Mesendoderm (in vitro differentiated cells): ENCODE measurements around the gene BSN.
"Not testable (repeated sequence)": the region's sequence is repeated elsewhere in the genome, so short reads cannot be mapped to it uniquely, and the experiment has no call there.

ENCODE experiments used
- DNase-seq: peaks from one replicate; pipeline ENCODE4 v3.0.0; 2013
- H2AK5ac ChIP-seq: 2 replicates; pipeline ENCODE4 v1.6.1; 2013; ENCODE audit warnings: low read length, inconsistent platforms
- H2BK120ac ChIP-seq: 2 replicates; pipeline ENCODE4 v1.6.1; 2013; ENCODE audit warnings: low read depth, mild to moderate bottlenecking, low read length, moderate library complexity, mixed read lengths
- H2BK15ac ChIP-seq: replicated peaks from 2 replicates; pipeline ENCODE4 v1.6.1; 2013; ENCODE audit warnings: low read depth, mild to moderate bottlenecking, moderate library complexity
- H2BK5ac ChIP-seq: 2 replicates; pipeline ENCODE4 v1.6.1; 2013; ENCODE audit warnings: low read length, inconsistent platforms
- H3K18ac ChIP-seq: 2 replicates; pipeline ENCODE4 v1.6.1; 2013; ENCODE audit warnings: mild to moderate bottlenecking, low read length, mixed read lengths
- H3K23ac ChIP-seq: one replicate; pipeline ENCODE4 v1.6.1; 2013; ENCODE audit warnings: low read length
- H3K27ac ChIP-seq: 2 replicates; pipeline ENCODE4 v1.5.1; 2013; ENCODE audit warnings: low read depth, mild to moderate bottlenecking, inconsistent platforms, low read length, moderate library complexity
- H3K27me3 ChIP-seq: 2 replicates; pipeline ENCODE4 v1.6.1; 2013; ENCODE audit warnings: low read length, control low read depth, mild to moderate bottlenecking, inconsistent platforms; ENCODE audit not compliant: insufficient read depth, poor library complexity
- H3K36me3 ChIP-seq: 2 replicates; pipeline ENCODE4 v1.6.1; 2013; ENCODE audit warnings: low read length, inconsistent platforms; ENCODE audit not compliant: control insufficient read depth, insufficient read depth
- H3K4ac ChIP-seq: one replicate; pipeline ENCODE4 v1.6.1; 2013; ENCODE audit warnings: low read depth, mild to moderate bottlenecking, low read length, moderate library complexity
- H3K4me1 ChIP-seq: 2 replicates; pipeline ENCODE4 v1.6.1; 2013; ENCODE audit warnings: low read depth, low read length, inconsistent platforms; ENCODE audit not compliant: control insufficient read depth
- H3K4me2 ChIP-seq: 2 replicates; pipeline ENCODE4 v1.6.1; 2013; ENCODE audit warnings: low read length
- H3K4me3 ChIP-seq: 2 replicates; pipeline ENCODE4 v1.5.1; 2013; ENCODE audit warnings: mild to moderate bottlenecking, low read length
- H3K56ac ChIP-seq: one replicate; pipeline ENCODE4 v1.6.1; 2013; ENCODE audit warnings: low read length
- H3K79me1 ChIP-seq: 2 replicates; pipeline ENCODE4 v1.6.1; 2013; ENCODE audit warnings: low read length, inconsistent platforms
- H3K79me2 ChIP-seq: 2 replicates; pipeline ENCODE4 v1.6.1; 2013; ENCODE audit warnings: mild to moderate bottlenecking, low read length; ENCODE audit not compliant: control insufficient read depth, insufficient read depth
- H3K9ac ChIP-seq: 2 replicates; pipeline ENCODE4 v1.6.1; 2013; ENCODE audit warnings: low read length, inconsistent platforms
- H4K5ac ChIP-seq: one replicate; pipeline ENCODE4 v1.6.1; 2013; ENCODE audit warnings: low read length
- H4K8ac ChIP-seq: one replicate; pipeline ENCODE4 v1.6.1; 2013; ENCODE audit warnings: low read depth, mild to moderate bottlenecking, control low read depth, low read length, moderate library complexity
- WGBS: extraction: QIAGEN DNeasy Blood & Tissue Kit; methylation state at CpG from one replicate; pipeline ENCODE4 v1.1.7; 2013; ENCODE audit warnings: low lambda C conversion rate, missing lambda C conversion rate; ENCODE audit not compliant: insufficient coverage; ENCODE audit errors: extremely low coverage; 5-methylcytosine and 5-hydroxymethylcytosine counted together

The BSN gene

DNA sequence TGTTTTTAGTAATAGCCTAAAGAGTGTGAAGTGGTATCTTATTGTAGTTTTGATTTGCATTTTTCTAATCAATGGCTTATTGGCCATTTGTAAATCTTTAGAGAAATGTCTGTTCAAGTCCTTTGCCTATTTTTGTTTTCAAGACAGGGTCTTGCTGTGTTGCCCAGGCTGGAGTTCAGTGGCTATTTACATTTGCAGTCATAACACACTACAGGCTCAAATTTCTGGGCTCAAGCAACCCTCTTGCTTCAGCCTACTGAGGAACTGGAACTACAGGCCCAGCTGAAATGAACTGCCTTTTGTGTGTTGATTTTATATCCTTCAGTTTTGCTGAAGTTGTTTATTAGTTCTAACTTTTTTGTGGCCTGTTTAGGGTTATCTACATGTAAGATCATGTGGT, 27.9 kb downstream of the BSN start:
- Histone ChIP-seq H3K4me3 (no peak overlapping the region), H3K79me2 (no peaks in the 10 kb centered on the region), H3K4ac (no peak overlapping the region), H3K4me1 (no peaks in the 10 kb centered on the region), H4K8ac (no peak overlapping the region), H4K5ac (no peak overlapping the region), H3K18ac (no peak overlapping the region), H3K27ac (no peak overlapping the region), H3K56ac (no peak overlapping the region), H3K23ac (no peak overlapping the region), H3K4me2 (no peak overlapping the region), H2BK120ac (no peak overlapping the region), H3K36me3 (no peaks in the 10 kb centered on the region), H3K79me1 (no peaks in the 10 kb centered on the region), H3K9ac (no peak overlapping the region), H2BK15ac (no peak overlapping the region), H3K27me3 (no peaks in the 10 kb centered on the region), H2AK5ac (no peak overlapping the region), H2BK5ac (no peak overlapping the region)
- no peak for DNase-seq

DNA sequence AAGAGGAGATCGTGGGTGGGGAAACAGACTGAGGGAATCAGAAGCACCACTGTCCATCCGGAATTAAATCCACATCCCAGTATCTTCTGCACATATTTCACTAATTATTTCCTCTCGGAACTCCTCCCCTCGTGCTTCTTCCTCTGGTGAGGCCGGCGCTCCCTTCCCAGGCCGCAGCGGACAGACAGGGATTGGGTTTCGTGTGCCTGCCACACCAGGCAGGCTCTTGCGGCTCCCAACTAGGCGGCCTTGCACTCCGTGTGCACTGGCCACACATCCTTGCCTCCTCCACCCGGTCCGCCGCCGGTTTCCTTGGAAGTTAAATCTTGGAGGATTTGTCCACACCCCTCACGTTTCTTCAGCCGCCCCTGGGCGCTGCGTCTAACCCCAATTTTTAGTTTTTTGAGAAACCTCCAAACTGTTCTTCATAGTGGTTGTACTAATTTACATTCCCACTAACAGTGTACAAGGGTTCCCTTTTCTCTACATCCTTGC, 31.0 kb downstream of the BSN start:
- not testable (repeated sequence) for H3K36me3 ChIP-seq, H3K79me2 ChIP-seq, H4K8ac ChIP-seq, H3K4me3 ChIP-seq, H3K27ac ChIP-seq, H3K79me1 ChIP-seq, H3K4me2 ChIP-seq, H3K27me3 ChIP-seq, H3K23ac ChIP-seq, H3K9ac ChIP-seq, H3K4me1 ChIP-seq, H3K56ac ChIP-seq, H3K4ac ChIP-seq, H2AK5ac ChIP-seq, DNase-seq, H2BK15ac ChIP-seq, H4K5ac ChIP-seq, H3K18ac ChIP-seq, H2BK5ac ChIP-seq, H2BK120ac ChIP-seq
- no CpG with 5 or more reads among the region's 20 CpGs for WGBS

DNA sequence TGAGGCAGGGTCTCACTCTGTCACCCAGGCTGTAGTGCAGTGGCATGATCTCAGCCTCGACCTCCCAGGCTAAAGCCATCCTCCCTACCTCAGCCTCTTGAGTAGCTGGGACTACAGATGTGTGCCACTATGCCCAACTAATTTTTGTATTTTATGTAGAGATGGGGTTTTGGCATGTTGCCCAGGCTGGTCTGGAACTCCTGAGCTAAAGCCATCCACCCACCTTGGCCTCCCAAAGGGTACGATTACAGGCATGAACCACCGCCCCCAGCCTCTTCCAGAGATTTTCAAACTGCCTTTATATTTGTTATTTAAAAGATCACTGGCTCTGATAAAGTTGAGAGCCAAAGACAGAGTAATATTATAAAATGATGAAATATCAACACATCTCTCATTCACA, 37.3 kb downstream of the BSN start:
- Histone ChIP-seq H3K4ac (no peak overlapping the region), H3K27me3 (no peaks in the 10 kb centered on the region), H2AK5ac (no peak overlapping the region), H3K18ac (no peak overlapping the region), H2BK5ac (no peak overlapping the region), H3K36me3 (no peaks in the 10 kb centered on the region), H4K8ac (no peak overlapping the region), H3K56ac (no peak overlapping the region), H3K79me2 (no peaks in the 10 kb centered on the region), H2BK15ac (no peak overlapping the region), H4K5ac (no peak overlapping the region), H2BK120ac (no peak overlapping the region), H3K4me2 (no peak overlapping the region), H3K27ac (no peak overlapping the region), H3K4me1 (no peaks in the 10 kb centered on the region), H3K79me1 (no peaks in the 10 kb centered on the region), H3K9ac (no peak overlapping the region), H3K4me3 (no peak overlapping the region), H3K23ac (no peak overlapping the region)
- DNase-seq, result no peak
- no CpG with 5 or more reads among the region's 3 CpGs for WGBS

DNA sequence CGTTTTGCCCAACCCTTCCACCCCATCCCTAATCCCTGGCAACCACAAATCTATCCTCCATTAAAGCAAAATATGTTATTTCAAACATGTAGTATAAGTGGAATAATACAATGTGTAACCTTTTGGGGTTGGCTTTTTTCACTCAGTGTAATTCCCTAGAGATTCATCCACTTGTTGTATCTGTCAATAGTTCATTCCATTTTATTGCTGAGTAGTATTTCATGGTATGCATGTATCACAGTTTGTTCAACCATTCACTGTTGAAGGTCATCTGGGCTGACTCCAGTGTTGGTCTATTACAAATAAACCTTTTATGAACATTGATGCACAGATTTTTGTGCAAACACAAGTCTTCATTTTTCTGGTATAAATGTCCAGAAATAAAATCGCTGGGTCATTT, 38.8 kb downstream of the BSN start:
- Histone ChIP-seq H3K36me3 (no peaks in the 10 kb centered on the region), H3K4ac (no peak overlapping the region), H2BK120ac (no peak overlapping the region), H3K4me1 (no peaks in the 10 kb centered on the region), H3K23ac (no peak overlapping the region), H2AK5ac (no peak overlapping the region), H3K4me3 (no peak overlapping the region), H3K27ac (no peak overlapping the region), H3K9ac (no peak overlapping the region), H4K5ac (no peak overlapping the region), H3K79me2 (no peaks in the 10 kb centered on the region), H3K79me1 (no peaks in the 10 kb centered on the region), H3K27me3 (no peaks in the 10 kb centered on the region), H2BK15ac (no peak overlapping the region), H3K4me2 (no peak overlapping the region), H3K56ac (no peak overlapping the region), H2BK5ac (no peak overlapping the region), H3K18ac (no peak overlapping the region), H4K8ac (no peak overlapping the region)
- no CpG with 5 or more reads among the region's 2 CpGs for WGBS
- no peak for DNase-seq

DNA sequence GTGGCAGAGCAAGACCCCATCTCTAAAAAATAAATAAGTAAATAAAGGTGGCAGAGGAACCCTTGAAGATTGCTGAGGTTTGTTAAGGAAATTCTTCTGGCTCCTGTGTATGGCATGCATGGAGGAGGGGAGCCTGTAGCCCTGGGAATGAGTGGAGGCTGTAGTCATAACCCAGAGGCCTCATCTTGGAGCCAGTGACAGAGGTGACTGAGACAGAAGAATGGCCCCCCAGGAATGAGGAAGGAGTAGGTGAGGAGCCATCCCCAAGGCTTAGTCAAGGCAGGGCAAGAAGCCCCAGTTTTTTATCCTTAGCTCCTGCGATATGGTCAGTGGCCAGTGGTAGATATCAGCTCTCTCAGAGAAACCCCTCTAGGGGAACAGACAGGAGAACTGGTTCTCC, 46.5 kb downstream of the BSN start:
- no peaks in the 10 kb centered on the region for H3K79me2 ChIP-seq
- H4K8ac ChIP-seq, result no peak overlapping the region
- no peak overlapping the region for H3K56ac ChIP-seq
- no peaks in the 10 kb centered on the region for H3K36me3 ChIP-seq
- no peak overlapping the region for H2BK120ac ChIP-seq
- no peak overlapping the region for H2BK15ac ChIP-seq
- H3K18ac ChIP-seq, result no peak overlapping the region
- no CpG with 5 or more reads among the region's 1 CpG for WGBS
- DNase-seq, result no peak
- H3K4me2 ChIP-seq, result no peak overlapping the region
- H3K27ac ChIP-seq, result no peak overlapping the region
- H2AK5ac ChIP-seq, result no peak overlapping the region
- no peak overlapping the region for H2BK5ac ChIP-seq
- H3K4ac ChIP-seq, result no peak overlapping the region
- no peaks in the 10 kb centered on the region for H3K27me3 ChIP-seq
- no peak overlapping the region for H4K5ac ChIP-seq
- H3K4me3 ChIP-seq, result no peak overlapping the region
- no peaks in the 10 kb centered on the region for H3K79me1 ChIP-seq
- no peaks in the 10 kb centered on the region for H3K4me1 ChIP-seq
- no peak overlapping the region for H3K9ac ChIP-seq
- H3K23ac ChIP-seq, result no peak overlapping the region

DNA sequence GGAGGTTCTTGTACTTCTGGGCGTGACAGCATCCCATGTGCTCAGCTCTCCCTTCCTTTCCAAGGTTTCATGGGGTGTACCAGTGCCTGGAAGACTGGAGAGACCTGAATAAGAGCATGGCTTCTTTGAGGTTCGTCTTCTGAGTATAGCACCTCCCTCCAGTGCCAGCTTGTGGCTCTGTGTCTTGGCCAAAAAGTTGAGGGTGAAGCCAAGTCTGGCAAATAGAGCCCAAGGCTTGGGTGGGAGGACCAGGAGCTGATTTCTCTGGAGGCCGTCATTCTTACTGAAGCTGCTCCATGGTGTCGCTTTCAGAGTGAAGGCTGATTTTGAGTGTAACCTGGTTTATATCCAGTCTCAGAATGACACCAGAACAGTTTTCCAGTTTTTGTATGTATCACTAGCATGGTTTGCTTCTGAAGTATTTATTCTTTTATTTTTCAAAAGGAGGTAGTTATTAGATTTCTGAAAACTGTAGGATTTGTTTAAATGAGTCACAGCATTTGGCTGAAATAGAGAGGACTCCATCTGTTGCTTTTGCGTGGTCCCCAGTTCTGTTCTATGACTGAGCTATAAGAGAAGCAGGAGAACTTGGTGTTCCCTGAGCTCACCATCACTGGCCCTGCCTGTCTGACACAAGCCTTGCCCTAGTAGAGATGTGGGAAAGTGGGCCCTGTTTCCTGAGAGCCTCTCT, 47.2 kb downstream of the BSN start:
- Histone ChIP-seq H3K27me3 (no peaks in the 10 kb centered on the region), H4K5ac (no peak overlapping the region), H3K79me2 (no peaks in the 10 kb centered on the region), H2BK5ac (no peak overlapping the region), H2BK15ac (no peak overlapping the region), H3K4me2 (no peak overlapping the region), H4K8ac (no peak overlapping the region), H3K79me1 (no peaks in the 10 kb centered on the region), H3K27ac (no peak overlapping the region), H3K18ac (no peak overlapping the region), H3K4me1 (no peaks in the 10 kb centered on the region), H3K4me3 (no peak overlapping the region), H2AK5ac (no peak overlapping the region), H3K9ac (no peak overlapping the region), H3K4ac (no peak overlapping the region), H3K36me3 (no peaks in the 10 kb centered on the region), H2BK120ac (no peak overlapping the region), H3K56ac (no peak overlapping the region), H3K23ac (no peak overlapping the region)
- no peak for DNase-seq
- no CpG with 5 or more reads among the region's 5 CpGs for WGBS
